Caco-2 (cell line): Measurements from ENCODE around the gene TMEM107. TPM values are rescaled to one million over a fixed set of nuclear protein-coding genes. Genes with fewer than 3 reads are reported as not detected.

Source experiments
- BruUV-seq: library from RNA; stranded (reverse); fragments of 400-500 nt; replicated peaks from 2 replicates; lab custom pipeline; 2021; lab: Mats Ljungman, UMichigan
- CTCF ChIA-PET: fragments of 300-600 bp; sonication (Branson Sonifier 250); formaldehyde crosslinking; loops from one replicate; lab custom pipeline; 2022; ENCODE audit warnings: antibody characterized with exemption; lab: Charles Lee
- POLR2A ChIA-PET: fragments of 300-600 bp; sonication (Branson Sonifier 250); formaldehyde crosslinking; loops from one replicate; lab custom pipeline; 2022; ENCODE audit warnings: antibody characterized with exemption; lab: Charles Lee
- DNase-seq, 2 experiments: peaks; one replicate each; pipeline versions ENCODE4 v3.0.0 to v3.0.0-alpha.2; 2020 to 2022
- H3K27me3 ChIP-seq: replicated peaks from 2 replicates; pipeline ENCODE4 v1.6.0; 2011; ENCODE audit warnings: low read length; ENCODE audit not compliant: control insufficient read depth, insufficient read depth
- H3K36me3 ChIP-seq: 2 replicates; pipeline ENCODE4 v1.5.1; 2011; ENCODE audit warnings: low read length; ENCODE audit not compliant: control insufficient read depth, insufficient read depth
- H3K4me1 ChIP-seq: fragments of 250-450 bp; sonication (Bioruptor Pico); 2 replicates; pipeline ENCODE4 v1.5.1; 2020; ENCODE audit warnings: mild to moderate bottlenecking
- H3K4me3 ChIP-seq: 2 replicates; pipeline ENCODE4 v1.5.1; 2011; ENCODE audit warnings: low read depth, mild to moderate bottlenecking, control low read depth, low read length
- H3K9me3 ChIP-seq: fragments of 250-450 bp; sonication (Bioruptor Pico); 2 replicates; pipeline ENCODE4 v1.5.1; 2020; ENCODE audit warnings: mild to moderate bottlenecking, moderate library complexity
- H3K27ac Mint-ChIP-seq: one replicate; pipeline ENCODE4 v1.8.0; 2022; ENCODE audit warnings: mixed read lengths; ENCODE audit not compliant: unreplicated experiment
- H3K27me3 Mint-ChIP-seq: one replicate; pipeline ENCODE4 v1.8.0; 2022; ENCODE audit warnings: mixed read lengths; ENCODE audit not compliant: insufficient read depth, unreplicated experiment
- H3K36me3 Mint-ChIP-seq: one replicate; pipeline ENCODE4 v1.8.0; 2022; ENCODE audit warnings: mild to moderate bottlenecking, mixed read lengths; ENCODE audit not compliant: insufficient read depth, unreplicated experiment
- H3K4me1 Mint-ChIP-seq: one replicate; pipeline ENCODE4 v1.8.0; 2022; ENCODE audit warnings: low read depth, mixed read lengths; ENCODE audit not compliant: unreplicated experiment
- H3K4me3 Mint-ChIP-seq: one replicate; pipeline ENCODE4 v1.8.0; 2022; ENCODE audit warnings: mild to moderate bottlenecking, moderate library complexity, mixed read lengths; ENCODE audit not compliant: unreplicated experiment
- H3K9me3 Mint-ChIP-seq: one replicate; pipeline ENCODE4 v1.8.0; 2022; ENCODE audit warnings: mixed read lengths; ENCODE audit not compliant: unreplicated experiment
- intact Hi-C: fragments of 100-400 bp; cut with micrococcal nuclease; formaldehyde crosslinking; loops from one replicate; pipeline ENCODE4 v1.10.0; 2022; ENCODE audit not compliant: unreplicated experiment
- total RNA-seq: library from RNA; stranded (reverse); gene quantifications from 2 replicates; pipeline ENCODE4 v1.2.3, GENCODE V29; 2022
- TF ChIP-seq, protein P1 (sequence below), 2 experiments: fragments of 200-600 bp in 1 of 2; IDR thresholded peaks; 1 replicate in 1 of 2; 2 replicates in 1 of 2; pipeline versions ENCODE4 v1.5.1 to v1.8.0; 2011 to 2022; ENCODE audit warnings: antibody characterized with exemption in 1 of 2, control low read depth in 1 of 2, inconsistent platforms in 1 of 2, low read depth in 1 of 2, low read length in 1 of 2, mild to moderate bottlenecking in 1 of 2, moderate library complexity in 1 of 2; ENCODE audit not compliant: insufficient read depth in 1 of 2, severe bottlenecking in 1 of 2, unreplicated experiment in 1 of 2

TMEM107 gene
- total RNA-seq, 1 experiment from 2014 or later, result 5.4 TPM

DNA sequence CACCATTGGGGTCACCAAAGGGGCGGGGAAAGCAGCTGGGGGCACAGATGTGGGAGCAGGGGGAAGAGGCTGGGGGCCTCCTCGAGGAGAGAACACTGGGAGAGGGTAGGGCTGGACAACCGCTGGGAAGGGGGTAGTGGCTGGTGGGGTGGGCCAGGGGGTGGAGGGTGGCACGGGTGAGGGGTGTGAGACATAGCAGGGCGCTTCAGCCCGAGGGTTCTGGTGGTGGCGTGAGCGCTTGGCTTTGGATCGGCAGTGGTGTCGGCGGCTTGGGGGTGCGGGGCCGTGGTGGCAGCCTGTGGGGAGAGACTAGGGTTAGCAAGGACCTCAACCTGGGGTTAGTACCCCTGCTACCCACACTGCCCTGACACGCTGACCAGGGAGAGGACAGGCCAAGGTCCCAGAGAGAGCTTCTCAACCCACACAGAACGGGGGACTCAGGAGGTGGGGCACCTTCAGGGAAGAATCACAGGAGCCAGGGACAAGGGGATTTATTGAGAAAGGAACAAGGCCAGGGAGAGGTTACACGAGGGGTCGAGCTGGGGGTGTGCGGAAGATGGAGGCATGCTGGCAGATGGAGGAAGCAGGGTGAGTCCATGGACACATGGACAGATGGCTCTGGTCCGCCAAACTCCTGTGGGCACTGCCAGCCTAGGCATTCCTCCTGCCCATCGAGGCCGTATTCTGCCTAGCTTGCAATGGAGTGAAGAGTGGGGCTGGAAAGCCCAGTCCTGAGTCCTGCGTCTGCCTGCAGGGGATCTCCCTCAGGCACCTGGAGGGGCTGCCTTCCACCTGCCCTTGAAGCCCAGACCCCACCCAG is 32.4 kb downstream of the TMEM107 start:
- H3K4me1 ChIP-seq, result peaks cover 4% of the 10 kb centered on the region; the same call in 1 of the 2 replicates
- no peak for DNase-seq
- TF ChIP-seq, protein P1, sequence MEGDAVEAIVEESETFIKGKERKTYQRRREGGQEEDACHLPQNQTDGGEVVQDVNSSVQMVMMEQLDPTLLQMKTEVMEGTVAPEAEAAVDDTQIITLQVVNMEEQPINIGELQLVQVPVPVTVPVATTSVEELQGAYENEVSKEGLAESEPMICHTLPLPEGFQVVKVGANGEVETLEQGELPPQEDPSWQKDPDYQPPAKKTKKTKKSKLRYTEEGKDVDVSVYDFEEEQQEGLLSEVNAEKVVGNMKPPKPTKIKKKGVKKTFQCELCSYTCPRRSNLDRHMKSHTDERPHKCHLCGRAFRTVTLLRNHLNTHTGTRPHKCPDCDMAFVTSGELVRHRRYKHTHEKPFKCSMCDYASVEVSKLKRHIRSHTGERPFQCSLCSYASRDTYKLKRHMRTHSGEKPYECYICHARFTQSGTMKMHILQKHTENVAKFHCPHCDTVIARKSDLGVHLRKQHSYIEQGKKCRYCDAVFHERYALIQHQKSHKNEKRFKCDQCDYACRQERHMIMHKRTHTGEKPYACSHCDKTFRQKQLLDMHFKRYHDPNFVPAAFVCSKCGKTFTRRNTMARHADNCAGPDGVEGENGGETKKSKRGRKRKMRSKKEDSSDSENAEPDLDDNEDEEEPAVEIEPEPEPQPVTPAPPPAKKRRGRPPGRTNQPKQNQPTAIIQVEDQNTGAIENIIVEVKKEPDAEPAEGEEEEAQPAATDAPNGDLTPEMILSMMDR (IDR thresholded peaks at IDR 0.05; ENCODE audit: insufficient read depth in 1 of 2, low read depth in 1 of 2, low read length in 1 of 2, severe bottlenecking in 1 of 2, unreplicated experiment in 1 of 2), result no peak
- no peaks in the 10 kb centered on the region for H3K36me3 ChIP-seq
- no peaks in the 10 kb centered on the region for H3K4me1 Mint-ChIP-seq
- no peaks in the 10 kb centered on the region for H3K9me3 ChIP-seq
- no peaks in the 10 kb centered on the region for H3K9me3 Mint-ChIP-seq
- no peaks in the 10 kb centered on the region for H3K27me3 ChIP-seq
- no peaks in the 10 kb centered on the region for H3K27me3 Mint-ChIP-seq
- no TSS peak for BruUV-seq
- H3K4me3 Mint-ChIP-seq, result no peak overlapping the region
- POLR2A ChIA-PET, result no interaction called here
- CTCF ChIA-PET, result no interaction called here
- H3K27ac Mint-ChIP-seq, result no peak overlapping the region
- H3K4me3 ChIP-seq, result no peak overlapping the region
- intact Hi-C loops, result no loop called here
- H3K36me3 Mint-ChIP-seq, result peaks cover 29% of the 10 kb centered on the region

DNA sequence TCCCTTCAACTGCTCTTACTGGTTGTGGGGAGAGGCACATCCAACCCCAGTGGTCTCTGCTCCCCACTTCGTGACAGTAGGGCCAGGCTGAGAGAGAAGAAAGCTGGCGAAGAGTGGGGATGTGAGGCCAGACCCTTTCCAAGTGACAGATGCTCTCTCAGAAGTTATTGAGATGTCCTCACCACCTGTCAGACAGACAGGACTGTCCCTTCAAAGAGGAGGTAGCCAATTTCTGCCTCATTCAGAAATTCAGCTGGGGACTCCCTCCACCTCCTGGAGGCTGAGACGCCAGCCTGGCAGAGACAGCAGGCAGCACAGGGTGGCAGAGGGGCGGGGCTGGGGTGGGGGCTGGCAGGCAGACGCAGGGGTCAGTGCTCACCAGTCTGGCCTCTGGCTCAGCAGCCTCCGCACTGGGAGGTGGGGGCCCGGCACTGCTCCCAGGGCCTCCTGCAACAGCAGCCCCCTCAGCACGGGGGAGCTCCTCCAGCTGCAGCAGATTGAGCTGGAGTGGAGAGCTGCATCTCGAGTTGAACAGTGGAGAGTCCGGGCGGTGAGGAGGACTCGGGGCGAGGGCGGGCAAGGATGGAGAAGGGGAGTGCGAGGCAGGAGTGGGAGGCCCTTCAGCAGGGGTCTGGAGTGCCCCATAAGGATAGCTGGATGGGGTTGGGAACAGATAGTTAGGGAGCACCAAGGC is 33.1 kb downstream of the TMEM107 start:
- no peaks in the 10 kb centered on the region for H3K4me1 Mint-ChIP-seq
- no peaks in the 10 kb centered on the region for H3K27me3 ChIP-seq
- ChIA-PET CTCF (no interaction called here), POLR2A (no interaction called here)
- peaks cover 4% of the 10 kb centered on the region; the same call in 1 of the 2 replicates for H3K4me1 ChIP-seq
- no peak overlapping the region for H3K4me3 Mint-ChIP-seq
- no peaks in the 10 kb centered on the region for H3K9me3 ChIP-seq
- H3K36me3 ChIP-seq, result no peaks in the 10 kb centered on the region
- H3K9me3 Mint-ChIP-seq, result no peaks in the 10 kb centered on the region
- intact Hi-C loops, result no loop called here
- H3K36me3 Mint-ChIP-seq, result peaks cover 29% of the 10 kb centered on the region
- TF ChIP-seq, protein P1 (IDR thresholded peaks at IDR 0.05; ENCODE audit: insufficient read depth in 1 of 2, low read depth in 1 of 2, low read length in 1 of 2, severe bottlenecking in 1 of 2, unreplicated experiment in 1 of 2), result no peak
- no peak for DNase-seq
- H3K27ac Mint-ChIP-seq, result no peak overlapping the region
- H3K27me3 Mint-ChIP-seq, result no peaks in the 10 kb centered on the region
- BruUV-seq, result no TSS peak
- H3K4me3 ChIP-seq, result no peak overlapping the region

DNA sequence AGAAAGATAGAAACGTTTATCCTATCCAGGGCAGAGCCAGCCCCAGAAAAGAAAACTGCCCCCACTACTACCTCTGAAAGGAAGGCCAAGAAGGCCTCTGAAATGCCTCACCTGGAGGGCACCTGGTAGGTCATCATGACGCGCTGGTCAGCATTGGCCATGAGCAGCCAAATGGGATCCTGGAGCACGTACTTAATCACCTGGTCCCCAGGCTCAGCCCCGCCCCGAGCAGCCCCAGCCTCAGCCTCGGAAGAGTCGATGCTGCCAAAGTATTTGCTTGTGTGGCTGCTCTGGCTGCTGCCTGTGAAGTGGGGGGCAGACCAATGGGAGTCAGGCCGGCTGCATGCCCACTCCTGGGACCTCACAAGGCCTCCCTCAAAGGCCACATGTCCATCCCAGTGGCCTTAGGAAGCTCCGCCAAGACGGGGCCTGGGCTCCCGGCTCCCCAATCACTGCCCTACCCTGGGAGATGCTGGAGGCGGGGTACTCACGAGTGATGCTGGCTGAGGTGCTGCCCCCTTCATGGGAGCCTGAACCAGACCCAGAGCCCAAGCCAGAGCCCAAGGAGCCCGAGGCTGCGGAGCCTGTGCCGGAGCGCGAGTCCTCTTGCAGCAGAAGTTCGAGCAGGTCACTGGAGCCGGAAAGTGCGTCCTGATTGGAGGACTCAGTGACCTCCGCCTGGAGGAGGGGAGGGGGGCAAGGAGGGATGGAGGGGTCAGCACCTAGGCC is 33.9 kb downstream of the TMEM107 start:
- no peaks in the 10 kb centered on the region for H3K4me1 Mint-ChIP-seq
- CTCF ChIA-PET, result no interaction called here
- no TSS peak for BruUV-seq
- DNase-seq, result no peak
- H3K4me1 ChIP-seq, result peaks cover 4% of the 10 kb centered on the region; the same call in 1 of the 2 replicates
- TF ChIP-seq, protein P1 (IDR thresholded peaks at IDR 0.05; ENCODE audit: insufficient read depth in 1 of 2, low read depth in 1 of 2, low read length in 1 of 2, severe bottlenecking in 1 of 2, unreplicated experiment in 1 of 2), result no peak
- H3K36me3 ChIP-seq, result no peaks in the 10 kb centered on the region
- H3K27me3 Mint-ChIP-seq, result no peaks in the 10 kb centered on the region
- H3K4me3 ChIP-seq, result no peak overlapping the region
- H3K27ac Mint-ChIP-seq, result no peak overlapping the region
- peaks cover 24% of the 10 kb centered on the region for H3K36me3 Mint-ChIP-seq
- no peaks in the 10 kb centered on the region for H3K9me3 Mint-ChIP-seq
- POLR2A ChIA-PET, result no interaction called here
- H3K9me3 ChIP-seq, result no peaks in the 10 kb centered on the region
- H3K27me3 ChIP-seq, result no peaks in the 10 kb centered on the region
- no peak overlapping the region for H3K4me3 Mint-ChIP-seq
- intact Hi-C loops, result no loop called here
